KMS-11 (cell line): Measurements from ENCODE around the gene RSU1.

Experiments used
- H2AFZ ChIP-seq: fragments of 200-600 bp; sonication (generic); 2 replicates; pipeline ENCODE4 v1.6.1; 2016; ENCODE audit warnings: antibody characterized with exemption, mixed run types, low read depth
- H3K27ac ChIP-seq: fragments of 200-600 bp; sonication (generic); 2 replicates; pipeline ENCODE4 v1.6.1; 2016; ENCODE audit warnings: mild to moderate bottlenecking, mixed run types
- H3K27me3 ChIP-seq: fragments of 200-600 bp; sonication (generic); 2 replicates; pipeline ENCODE4 v1.6.1; 2017; ENCODE audit warnings: mild to moderate bottlenecking, low read depth, mixed run types, moderate library complexity; ENCODE audit not compliant: insufficient read depth
- H3K36me3 ChIP-seq: fragments of 200-600 bp; sonication (generic); 2 replicates; pipeline ENCODE4 v1.6.1; 2017; ENCODE audit warnings: mild to moderate bottlenecking, mixed run types; ENCODE audit not compliant: insufficient read depth
- H3K4me1 ChIP-seq: fragments of 200-600 bp; sonication (generic); 2 replicates; pipeline ENCODE4 v1.6.1; 2016; ENCODE audit warnings: mild to moderate bottlenecking, low read depth, mixed run types; ENCODE audit not compliant: poor library complexity, severe bottlenecking
- H3K4me2 ChIP-seq: fragments of 200-600 bp; sonication (generic); 2 replicates; pipeline ENCODE4 v1.7.0; 2016; ENCODE audit warnings: mild to moderate bottlenecking, mixed run types
- H3K4me3 ChIP-seq: fragments of 200-600 bp; sonication (generic); IDR thresholded peaks from 2 replicates; pipeline ENCODE4 v1.6.1; 2017; ENCODE audit warnings: low read depth, low read length, mixed read lengths; ENCODE audit not compliant: insufficient read depth
- H3K79me2 ChIP-seq: fragments of 200-600 bp; sonication (generic); 2 replicates; pipeline ENCODE4 v1.6.1; 2016; ENCODE audit warnings: low read depth, mixed run types; ENCODE audit not compliant: insufficient read depth
- H3K9ac ChIP-seq: fragments of 200-600 bp; sonication (generic); 2 replicates; pipeline ENCODE4 v1.6.1; 2016; ENCODE audit warnings: mild to moderate bottlenecking, mixed run types
- H4K20me1 ChIP-seq: fragments of 200-600 bp; sonication (generic); 2 replicates; pipeline ENCODE4 v1.6.1; 2016; ENCODE audit warnings: mild to moderate bottlenecking, mixed run types; ENCODE audit not compliant: insufficient read depth
- CTCF ChIP-seq: fragments of 200-600 bp; sonication (generic); conservative IDR thresholded peaks from 2 replicates; pipeline ENCODE4 v1.6.1; 2017; ENCODE audit warnings: low read depth, mild to moderate bottlenecking, antibody characterized with exemption, low read length, moderate library complexity, mixed read lengths

Gene RSU1

GRCh38 chr10:16681521-16681920 is 135.7 kb downstream of the RSU1 start:
- H3K36me3 ChIP-seq: no peaks in the 10 kb centered on the region
- H3K4me1 ChIP-seq: no peaks in the 10 kb centered on the region
- H3K4me2 ChIP-seq: no peak overlapping the region
- TF ChIP-seq CTCF: no peak
- H4K20me1 ChIP-seq: no peaks in the 10 kb centered on the region
- H3K79me2 ChIP-seq: no peaks in the 10 kb centered on the region
- no peak overlapping the region for H3K4me3 ChIP-seq
- no peak overlapping the region for H2AFZ ChIP-seq
- no peaks in the 10 kb centered on the region for H3K27me3 ChIP-seq
- H3K9ac ChIP-seq: no peak overlapping the region
- H3K27ac ChIP-seq: no peak overlapping the region

DNA sequence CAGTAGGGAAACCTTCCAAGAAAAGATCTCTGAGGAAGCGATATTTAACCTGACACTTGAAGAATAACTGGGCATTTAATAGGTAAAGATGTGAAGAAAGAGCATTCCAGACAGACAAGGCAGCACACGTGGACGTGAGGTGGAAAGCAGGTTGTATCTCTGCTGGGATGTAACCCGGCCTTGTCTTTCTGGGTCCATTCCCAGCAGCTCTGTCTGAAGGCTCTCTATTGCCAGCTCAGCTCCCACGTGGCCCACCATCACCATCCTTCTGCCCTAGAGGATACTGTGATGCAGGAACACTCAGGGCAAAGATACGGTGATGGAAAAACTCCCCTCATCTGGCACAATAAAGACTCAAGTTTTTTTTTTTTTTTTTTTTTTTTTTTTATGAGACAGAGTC is 137.7 kb downstream of the RSU1 start:
- TF ChIP-seq CTCF: no peak
- no peak overlapping the region for H2AFZ ChIP-seq
- H3K27ac ChIP-seq: no peak overlapping the region
- no peaks in the 10 kb centered on the region for H3K27me3 ChIP-seq
- no peaks in the 10 kb centered on the region for H3K36me3 ChIP-seq
- H3K9ac ChIP-seq: no peak overlapping the region
- no peaks in the 10 kb centered on the region for H3K4me1 ChIP-seq
- no peak overlapping the region for H3K4me2 ChIP-seq
- H3K4me3 ChIP-seq: no peak overlapping the region
- no peaks in the 10 kb centered on the region for H4K20me1 ChIP-seq
- no peaks in the 10 kb centered on the region for H3K79me2 ChIP-seq

GRCh38 chr10:16675334-16675733 is 141.9 kb downstream of the RSU1 start:
- H4K20me1 ChIP-seq: no peaks in the 10 kb centered on the region
- H3K9ac ChIP-seq: no peak overlapping the region
- H3K4me2 ChIP-seq: no peak overlapping the region
- no peak overlapping the region for H3K27ac ChIP-seq
- TF ChIP-seq CTCF: no peak
- no peaks in the 10 kb centered on the region for H3K4me1 ChIP-seq
- H2AFZ ChIP-seq: no peak overlapping the region
- H3K27me3 ChIP-seq: no peaks in the 10 kb centered on the region
- no peaks in the 10 kb centered on the region for H3K36me3 ChIP-seq
- H3K79me2 ChIP-seq: no peaks in the 10 kb centered on the region
- H3K4me3 ChIP-seq: no peak overlapping the region

DNA sequence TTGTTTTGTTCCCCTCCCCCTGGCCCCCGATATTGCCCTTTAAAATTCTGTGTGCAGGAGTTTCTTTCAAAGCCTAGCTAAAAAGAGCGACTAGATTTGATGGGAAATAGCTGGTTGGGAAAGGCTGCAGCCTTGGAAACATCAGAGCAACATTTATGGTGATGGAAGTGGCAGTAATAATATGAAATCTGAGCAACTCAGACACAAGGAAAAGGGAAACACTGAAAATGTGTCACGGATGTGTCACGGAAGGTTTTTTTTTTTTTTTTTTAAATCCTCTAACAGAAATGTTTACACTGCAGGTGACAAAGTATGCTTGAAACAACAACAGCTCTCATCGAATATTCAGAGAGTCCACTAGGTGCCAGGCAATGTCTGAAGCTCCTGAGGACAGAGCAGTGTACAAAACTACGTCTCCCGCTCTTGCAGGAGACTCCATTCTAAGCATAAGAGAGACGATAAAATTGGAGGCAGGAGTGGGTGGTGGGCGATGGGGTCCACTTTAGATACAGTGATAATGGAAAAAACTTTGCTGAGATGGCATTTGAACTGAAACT is 143.0 kb downstream of the RSU1 start:
- H3K4me2 ChIP-seq: no peak overlapping the region
- TF ChIP-seq CTCF: no peak
- no peak overlapping the region for H3K4me3 ChIP-seq
- H3K36me3 ChIP-seq: no peaks in the 10 kb centered on the region
- no peaks in the 10 kb centered on the region for H3K4me1 ChIP-seq
- H3K9ac ChIP-seq: no peak overlapping the region
- no peaks in the 10 kb centered on the region for H3K27me3 ChIP-seq
- H3K79me2 ChIP-seq: no peaks in the 10 kb centered on the region
- H3K27ac ChIP-seq: no peak overlapping the region
- H4K20me1 ChIP-seq: no peaks in the 10 kb centered on the region
- H2AFZ ChIP-seq: no peak overlapping the region
